GM10266 (cell line): ENCODE results near the gene LCN12.

Experiments
- DNase-seq: peaks from one replicate; pipeline ENCODE4 v3.0.0; 2012; ENCODE audit errors: extremely low spot score
- TF ChIP-seq, protein P1 (sequence below): IDR thresholded peaks from 2 replicates; pipeline ENCODE4 v1.5.1; 2012; ENCODE audit warnings: mild to moderate bottlenecking, low read depth; ENCODE audit not compliant: control insufficient read depth, insufficient read depth; ENCODE audit errors: missing control alignments

LCN12 gene

DNA sequence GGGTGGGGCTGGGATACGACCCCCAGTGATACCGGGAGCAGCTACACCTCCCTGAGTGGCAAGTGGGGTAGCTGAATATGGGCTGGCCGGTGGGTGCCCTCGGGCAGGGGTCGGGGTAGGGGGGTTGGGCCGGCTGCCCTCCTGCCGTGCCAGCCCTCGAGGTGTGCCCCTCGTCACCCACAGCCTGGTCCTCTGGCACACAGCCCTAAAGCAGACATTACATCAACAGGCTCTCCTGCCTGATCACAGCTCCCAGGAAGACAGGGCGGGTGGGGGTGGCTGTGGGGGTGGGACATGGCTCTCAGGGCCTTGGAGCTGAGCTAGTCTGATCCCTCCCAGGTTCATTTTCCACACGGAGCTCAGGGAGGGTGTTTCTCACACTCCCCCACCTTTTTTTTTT, 30.8 kb upstream of the LCN12 start:
- TF ChIP-seq, protein P1, sequence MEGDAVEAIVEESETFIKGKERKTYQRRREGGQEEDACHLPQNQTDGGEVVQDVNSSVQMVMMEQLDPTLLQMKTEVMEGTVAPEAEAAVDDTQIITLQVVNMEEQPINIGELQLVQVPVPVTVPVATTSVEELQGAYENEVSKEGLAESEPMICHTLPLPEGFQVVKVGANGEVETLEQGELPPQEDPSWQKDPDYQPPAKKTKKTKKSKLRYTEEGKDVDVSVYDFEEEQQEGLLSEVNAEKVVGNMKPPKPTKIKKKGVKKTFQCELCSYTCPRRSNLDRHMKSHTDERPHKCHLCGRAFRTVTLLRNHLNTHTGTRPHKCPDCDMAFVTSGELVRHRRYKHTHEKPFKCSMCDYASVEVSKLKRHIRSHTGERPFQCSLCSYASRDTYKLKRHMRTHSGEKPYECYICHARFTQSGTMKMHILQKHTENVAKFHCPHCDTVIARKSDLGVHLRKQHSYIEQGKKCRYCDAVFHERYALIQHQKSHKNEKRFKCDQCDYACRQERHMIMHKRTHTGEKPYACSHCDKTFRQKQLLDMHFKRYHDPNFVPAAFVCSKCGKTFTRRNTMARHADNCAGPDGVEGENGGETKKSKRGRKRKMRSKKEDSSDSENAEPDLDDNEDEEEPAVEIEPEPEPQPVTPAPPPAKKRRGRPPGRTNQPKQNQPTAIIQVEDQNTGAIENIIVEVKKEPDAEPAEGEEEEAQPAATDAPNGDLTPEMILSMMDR, result no peak
- DNase-seq, result no peak

DNA sequence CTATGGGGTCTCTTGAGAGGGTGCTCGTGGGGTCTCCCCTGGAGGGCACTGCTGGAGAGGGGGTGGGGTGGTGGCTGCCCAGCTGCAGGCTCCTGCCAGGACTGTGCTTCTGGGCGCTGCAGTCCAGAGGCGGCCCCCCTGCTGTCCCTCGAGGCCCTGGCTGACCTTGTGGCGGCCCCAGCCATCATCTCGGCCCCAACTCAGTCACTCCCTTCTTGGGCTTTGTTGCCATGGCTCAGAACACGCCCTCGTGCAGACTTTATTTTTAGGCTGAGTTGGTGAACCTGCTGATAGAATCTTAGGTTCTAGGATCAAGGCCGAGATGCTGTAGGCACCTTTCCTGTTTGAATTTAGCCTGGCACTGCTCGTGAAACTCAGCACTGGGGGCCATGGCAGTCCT, 30.4 kb upstream of the LCN12 start:
- TF ChIP-seq, protein P1, result no peak
- DNase-seq, result no peak

DNA sequence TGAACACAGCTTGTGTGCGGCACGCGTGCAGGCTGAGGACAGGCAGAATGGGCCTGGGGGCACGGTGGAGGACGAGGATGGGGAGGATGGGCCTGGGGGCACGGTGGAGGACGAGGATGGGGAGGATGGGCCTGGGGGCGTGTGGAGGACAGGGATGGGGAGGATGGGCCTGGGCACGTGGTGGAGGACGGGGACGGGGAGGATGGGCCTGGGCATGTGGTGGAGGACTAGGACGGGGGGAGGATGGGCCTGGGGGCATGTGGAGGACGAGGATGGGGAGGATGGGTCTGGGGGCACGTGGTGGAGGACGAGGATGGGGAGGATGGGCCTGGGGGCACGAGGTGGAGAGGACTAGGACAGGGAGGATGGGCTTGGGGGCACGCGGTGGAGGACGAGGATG, 29.5 kb upstream of the LCN12 start:
- DNase-seq, result no peak
- TF ChIP-seq, protein P1, result no peak

DNA sequence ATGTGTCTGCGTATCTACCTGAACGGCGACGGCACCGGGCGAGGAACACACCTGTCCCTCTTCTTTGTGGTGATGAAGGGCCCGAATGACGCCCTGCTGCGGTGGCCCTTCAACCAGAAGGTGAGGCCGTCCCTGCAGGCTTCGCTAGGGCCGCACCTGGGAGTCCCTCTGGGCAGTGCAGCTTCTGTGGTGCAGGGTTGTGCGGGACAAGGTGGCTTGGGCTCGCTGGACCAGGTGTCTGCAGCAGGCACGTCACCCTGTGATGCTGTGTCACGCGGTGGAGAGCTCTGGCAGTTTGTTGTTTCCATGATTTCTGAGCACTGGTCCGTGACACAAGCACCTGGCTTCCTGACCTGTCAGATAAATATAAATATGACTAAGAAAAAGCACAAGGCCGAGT, 28.2 kb upstream of the LCN12 start:
- TF ChIP-seq, protein P1, result no peak
- DNase-seq, result no peak

DNA sequence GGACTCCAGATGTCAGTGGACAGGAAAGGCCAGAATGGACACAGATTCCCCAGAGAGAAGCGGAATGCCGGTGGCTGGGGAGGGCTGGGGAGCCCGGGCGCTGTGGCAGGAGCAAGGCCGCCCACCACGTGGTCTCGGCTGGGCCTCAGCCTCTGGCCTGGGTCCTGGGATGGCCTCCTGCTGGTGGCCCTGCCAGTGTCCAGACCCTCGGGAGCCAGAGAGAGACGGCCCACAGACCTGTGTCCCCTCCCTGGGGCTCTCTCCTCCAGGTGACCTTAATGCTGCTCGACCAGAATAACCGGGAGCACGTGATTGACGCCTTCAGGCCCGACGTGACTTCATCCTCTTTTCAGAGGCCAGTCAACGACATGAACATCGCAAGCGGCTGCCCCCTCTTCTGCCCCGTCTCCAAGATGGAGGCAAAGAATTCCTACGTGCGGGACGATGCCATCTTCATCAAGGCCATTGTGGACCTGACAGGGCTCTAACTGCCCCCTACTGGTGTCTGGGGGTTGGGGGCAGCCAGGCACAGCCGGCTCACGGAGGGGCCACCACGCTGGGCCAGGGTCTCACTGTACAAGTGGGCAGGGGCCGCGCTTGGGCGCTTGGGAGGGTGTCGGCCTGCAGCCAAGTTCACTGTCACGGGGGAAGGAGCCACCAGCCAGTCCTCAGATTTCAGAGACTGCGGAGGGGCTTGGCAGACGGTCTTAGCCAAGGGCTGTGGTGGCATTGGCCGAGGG, 26.5 kb upstream of the LCN12 start:
- TF ChIP-seq, protein P1, result peak; percentile 13

DNA sequence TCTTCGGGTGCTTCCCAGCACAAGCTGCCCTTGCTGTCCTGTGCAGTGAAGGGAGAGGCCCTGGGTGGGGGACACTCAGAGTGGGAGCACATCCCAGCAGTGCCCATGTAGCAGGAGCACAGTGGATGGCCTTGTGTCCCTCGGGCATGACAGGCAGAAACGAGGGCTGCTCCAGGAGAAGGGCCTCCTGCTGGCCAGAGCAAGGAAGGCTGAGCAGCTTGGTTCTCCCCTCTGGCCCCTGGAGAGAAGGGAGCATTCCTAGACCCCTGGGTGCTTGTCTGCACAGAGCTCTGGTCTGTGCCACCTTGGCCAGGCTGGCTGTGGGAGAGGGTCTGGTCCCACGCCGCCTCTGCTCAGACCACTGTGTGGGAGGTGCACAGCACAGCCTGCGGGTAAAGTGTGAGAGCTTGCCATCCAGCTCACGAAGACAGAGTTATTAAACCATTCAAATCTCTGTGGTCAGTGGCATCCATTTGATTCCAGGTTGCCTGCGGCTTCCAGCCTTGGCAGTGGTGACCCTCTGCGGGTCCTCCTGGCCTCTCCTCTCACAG, 25.8 kb upstream of the LCN12 start:
- DNase-seq, result no peak
- TF ChIP-seq, protein P1, result no peak

More for the DNA sequence above, 26.5 kb upstream of the LCN12 start:
- no peak for DNase-seq

DNA sequence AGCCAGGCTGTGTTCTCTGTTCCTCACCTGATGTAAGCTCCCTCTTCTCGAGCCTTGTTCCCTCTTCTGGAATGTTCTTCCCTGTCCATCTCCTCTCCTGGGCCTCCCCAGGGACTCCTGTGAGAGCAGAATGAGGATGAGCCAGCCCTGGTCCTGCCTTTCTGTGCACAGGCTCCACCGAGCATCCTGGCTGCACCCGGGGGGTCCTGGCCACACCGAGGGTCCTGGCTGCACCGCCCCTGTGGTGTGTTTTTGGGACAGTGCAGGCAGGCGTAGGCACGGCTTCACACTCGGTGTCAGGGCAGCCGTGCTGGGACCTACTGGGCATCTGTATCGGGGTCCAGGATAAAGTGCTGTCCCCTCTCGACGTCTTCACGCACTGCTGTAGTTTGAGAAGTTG, 25.3 kb upstream of the LCN12 start:
- TF ChIP-seq, protein P1, result no peak
- DNase-seq, result no peak
